Memory B cell (primary cell): Measurements from ENCODE around the gene DIPK1B.

Experiments used
- ATAC-seq: fragments of 150-1000 bp; cut with Tn5 transposase; 2 replicates; pipeline ENCODE4 v1.10.0; 2021; ENCODE audit warnings: low read depth, mild to moderate bottlenecking, moderate library complexity
- DNase-seq, 2 donors: peaks; one replicate each; pipeline ENCODE4 v3.0.0; 2022; ENCODE audit warnings: low spot score in 2 of 2
- H3K27ac Mint-ChIP-seq: one replicate; pipeline ENCODE4 v1.8.0; 2022; ENCODE audit warnings: mild to moderate bottlenecking, moderate library complexity, mixed read lengths
- H3K27me3 Mint-ChIP-seq: one replicate; pipeline ENCODE4 v1.8.0; 2022; ENCODE audit warnings: mixed read lengths
- H3K36me3 Mint-ChIP-seq: one replicate; pipeline ENCODE4 v1.8.0; 2022; ENCODE audit warnings: mild to moderate bottlenecking, mixed read lengths
- H3K4me1 Mint-ChIP-seq: one replicate; pipeline ENCODE4 v1.8.0; 2022; ENCODE audit warnings: mixed read lengths
- H3K4me3 Mint-ChIP-seq: one replicate; pipeline ENCODE4 v1.8.0; 2022; ENCODE audit warnings: mild to moderate bottlenecking, moderate library complexity, mixed read lengths
- H3K9me3 Mint-ChIP-seq: one replicate; pipeline ENCODE4 v1.8.0; 2022; ENCODE audit warnings: mixed read lengths

DIPK1B gene

GRCh38 chr9:136670576-136671253 is 41.7 kb upstream of the DIPK1B start:
- Mint-ChIP-seq H3K9me3 (no peaks in the 10 kb centered on the region), H3K36me3 (peaks cover 4% of the 10 kb centered on the region), H3K4me1 (peaks cover 5% of the 10 kb centered on the region), H3K27me3 (peaks cover 4% of the 10 kb centered on the region), H3K27ac (no peak overlapping the region), H3K4me3 (no peak overlapping the region)
- DNase-seq (no peak), ATAC-seq (no peak)

DNA sequence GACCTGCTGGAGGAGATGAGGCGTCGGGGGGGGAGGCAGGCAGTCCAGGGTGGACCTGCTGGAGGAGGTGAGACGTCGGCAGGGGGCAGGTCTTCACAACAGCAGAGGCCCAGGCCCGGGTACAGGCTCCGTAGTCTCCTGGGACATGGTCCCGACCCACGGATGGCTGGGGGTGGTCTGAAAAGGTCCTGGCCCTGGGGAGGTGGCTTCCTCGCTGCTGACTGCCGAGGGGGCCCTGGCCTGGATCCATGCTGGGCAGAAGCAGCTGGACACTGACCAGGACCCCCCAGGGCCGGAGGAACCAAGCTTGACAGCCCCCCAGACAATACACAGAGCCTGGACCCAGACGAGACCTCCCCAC is 41.1 kb upstream of the DIPK1B start:
- no peak overlapping the region for H3K4me3 Mint-ChIP-seq
- ATAC-seq = no peak

DNA sequence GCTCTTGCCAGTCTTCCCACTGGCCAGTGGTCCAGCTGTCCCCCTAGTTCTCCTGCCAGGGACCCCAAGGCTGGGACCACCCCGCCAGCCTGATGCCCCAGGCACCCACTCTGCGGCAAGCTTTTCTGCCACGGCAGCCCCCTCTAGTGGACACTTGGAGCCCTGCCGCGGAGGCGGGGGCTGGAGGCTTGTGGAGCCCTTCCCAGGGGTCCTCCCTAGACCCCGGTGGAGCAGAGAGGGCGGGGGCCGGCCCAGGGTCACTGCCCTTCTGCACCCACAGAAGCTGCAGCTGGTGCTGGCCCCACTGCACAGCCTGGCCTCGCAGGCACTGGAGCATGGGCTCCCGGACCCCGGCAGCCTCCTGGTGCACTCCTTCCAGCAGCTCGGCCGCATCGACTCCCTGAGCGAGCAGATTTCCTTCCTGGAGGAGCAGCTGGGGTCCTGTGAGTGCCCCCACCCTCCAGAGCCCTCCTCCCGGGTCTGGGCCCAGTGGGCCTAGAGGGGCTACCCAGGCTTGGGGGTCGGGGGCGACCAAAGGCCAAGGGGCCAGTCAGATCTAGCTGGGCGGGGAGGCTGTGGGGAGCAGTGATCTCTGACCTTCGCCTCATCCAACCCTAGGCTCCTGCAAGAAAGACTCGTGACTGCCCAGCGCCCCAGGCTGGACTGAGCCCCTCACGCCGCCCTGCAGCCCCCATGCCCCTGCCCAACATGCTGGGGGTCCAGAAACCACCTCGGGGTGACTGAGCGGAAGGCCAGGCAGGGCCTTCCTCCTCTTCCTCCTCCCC is 40.5 kb upstream of the DIPK1B start:
- DNase-seq = peak in 1 of 2 donors; percentile 48
- no peaks in the 10 kb centered on the region for H3K9me3 Mint-ChIP-seq
- peak; percentile 64 for ATAC-seq

More for the DNA sequence above, 41.1 kb upstream of the DIPK1B start:
- H3K36me3 Mint-ChIP-seq = peaks cover 4% of the 10 kb centered on the region
- peaks cover 5% of the 10 kb centered on the region for H3K4me1 Mint-ChIP-seq
- H3K27me3 Mint-ChIP-seq = peaks cover 4% of the 10 kb centered on the region
- H3K27ac Mint-ChIP-seq = no peak overlapping the region
- H3K9me3 Mint-ChIP-seq = no peaks in the 10 kb centered on the region
- DNase-seq = no peak

DNA sequence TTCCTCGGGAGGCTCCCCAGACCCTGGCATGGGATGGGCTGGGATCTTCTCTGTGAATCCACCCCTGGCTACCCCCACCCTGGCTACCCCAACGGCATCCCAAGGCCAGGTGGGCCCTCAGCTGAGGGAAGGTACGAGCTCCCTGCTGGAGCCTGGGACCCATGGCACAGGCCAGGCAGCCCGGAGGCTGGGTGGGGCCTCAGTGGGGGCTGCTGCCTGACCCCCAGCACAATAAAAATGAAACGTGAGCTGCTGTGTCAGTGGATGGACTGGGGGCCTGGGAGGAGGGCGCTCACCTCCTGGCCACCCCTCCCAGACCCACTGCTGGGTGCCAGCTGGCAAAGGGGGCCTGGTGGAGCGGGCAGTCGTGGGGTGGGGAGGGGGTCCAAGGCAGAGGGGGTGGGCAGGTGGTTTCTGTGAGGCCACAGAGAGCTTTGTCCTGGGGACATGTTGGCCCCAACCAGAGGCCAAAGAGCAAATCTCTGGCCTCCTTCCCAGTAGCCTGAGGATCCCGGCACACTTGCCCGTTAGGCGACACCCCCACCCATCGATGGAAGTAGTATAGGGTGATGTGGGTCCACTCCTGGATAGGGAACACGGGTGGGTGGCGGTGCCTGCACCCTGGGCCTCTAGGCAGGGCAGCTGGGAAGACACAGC is 39.8 kb upstream of the DIPK1B start:
- peaks cover 5% of the 10 kb centered on the region for H3K4me1 Mint-ChIP-seq
- H3K36me3 Mint-ChIP-seq = peaks cover 6% of the 10 kb centered on the region
- DNase-seq (no peak), ATAC-seq (no peak)
- no peaks in the 10 kb centered on the region for H3K9me3 Mint-ChIP-seq
- no peak overlapping the region for H3K4me3 Mint-ChIP-seq
- no peak overlapping the region for H3K27ac Mint-ChIP-seq
- H3K27me3 Mint-ChIP-seq = peaks cover 4% of the 10 kb centered on the region

More for the DNA sequence above, 40.5 kb upstream of the DIPK1B start:
- Mint-ChIP-seq H3K27me3 (peaks cover 4% of the 10 kb centered on the region), H3K36me3 (peaks cover 5% of the 10 kb centered on the region), H3K4me3 (no peak overlapping the region), H3K27ac (no peak overlapping the region), H3K4me1 (peaks cover 5% of the 10 kb centered on the region)

- Mint-ChIP-seq H3K4me3 (no peak overlapping the region), H3K9me3 (no peaks in the 10 kb centered on the region), H3K36me3 (peaks cover 6% of the 10 kb centered on the region), H3K27me3 (peaks cover 4% of the 10 kb centered on the region), H3K4me1 (peaks cover 5% of the 10 kb centered on the region), H3K27ac (no peak overlapping the region)
- DNase-seq = no peak
- ATAC-seq = no peak
Observed at GRCh38 chr9:136673088-136673974, 39.0 kb upstream of the DIPK1B start.

DNA sequence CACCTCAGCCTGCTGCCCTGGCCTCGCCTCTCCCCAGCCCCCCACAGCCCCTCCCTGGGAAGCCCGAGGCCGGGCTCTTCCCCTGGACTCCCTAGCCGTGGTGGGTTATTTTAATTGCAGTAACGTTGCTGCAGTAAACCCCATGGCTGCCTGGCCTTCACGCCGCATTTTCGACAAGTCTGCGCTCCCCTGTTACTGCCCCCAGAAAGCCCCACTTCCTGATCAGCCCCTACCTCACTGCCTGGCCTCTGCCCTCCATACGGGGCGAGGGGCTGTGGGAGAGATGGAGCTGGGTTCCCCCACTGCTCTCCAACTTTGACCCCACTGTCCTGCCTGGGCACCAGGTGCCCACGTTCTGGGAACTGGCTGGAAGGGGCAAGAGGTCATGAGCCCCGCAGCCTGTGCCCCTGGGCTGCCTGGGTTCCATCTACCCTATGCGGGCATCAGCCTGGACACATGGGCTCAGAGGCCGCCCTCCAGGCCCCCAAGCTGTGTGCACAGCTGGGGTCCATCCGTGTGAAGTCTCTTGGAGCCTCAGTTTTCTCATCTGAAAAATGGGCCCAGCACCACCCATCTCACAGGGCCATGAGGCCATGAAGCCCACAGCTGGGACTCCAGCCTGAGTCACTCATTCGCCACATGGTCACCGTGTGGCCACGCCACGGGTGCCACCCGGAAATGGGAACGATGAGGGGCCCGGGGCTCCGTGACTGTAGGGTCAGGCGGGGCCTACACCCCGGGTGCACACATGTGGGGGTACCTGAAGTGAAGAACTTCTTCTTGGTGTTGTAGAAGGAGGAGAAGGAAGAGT is 38.2 kb upstream of the DIPK1B start:
- ATAC-seq = no peak
- H3K27ac Mint-ChIP-seq = no peak overlapping the region

DNA sequence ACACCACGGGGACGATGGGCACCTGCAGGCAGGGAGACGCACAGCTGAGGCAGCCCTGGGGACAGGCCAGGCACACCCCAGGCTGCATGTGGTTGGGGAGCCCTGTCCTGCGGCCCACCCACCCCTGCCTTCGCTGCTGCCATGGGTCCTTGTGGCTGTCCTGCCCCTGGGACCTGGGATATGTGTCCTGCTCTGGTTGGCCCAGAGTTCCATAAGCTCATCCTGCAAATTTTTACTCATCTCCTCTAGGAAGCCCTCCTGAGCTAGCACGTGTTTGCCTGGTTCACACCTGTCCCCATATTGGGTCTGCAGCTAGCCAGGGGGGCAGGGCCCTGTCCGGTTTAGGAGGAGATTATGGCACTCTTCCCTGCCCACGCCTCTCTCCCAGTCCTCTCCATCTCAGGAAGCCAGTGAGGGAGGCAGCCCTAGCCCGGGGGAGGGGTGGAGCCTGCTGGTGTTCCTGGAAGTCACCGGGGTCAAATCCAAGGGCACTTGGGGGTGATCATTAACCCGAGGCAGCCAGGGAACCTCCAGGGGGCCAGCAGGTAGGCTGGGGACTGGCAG is 37.5 kb upstream of the DIPK1B start:
- peaks cover 6% of the 10 kb centered on the region for H3K36me3 Mint-ChIP-seq
- H3K4me1 Mint-ChIP-seq = peaks cover 2% of the 10 kb centered on the region
- no peak overlapping the region for H3K4me3 Mint-ChIP-seq
- no peak overlapping the region for H3K27ac Mint-ChIP-seq
- no peak for ATAC-seq
- peaks cover 2% of the 10 kb centered on the region for H3K27me3 Mint-ChIP-seq
- H3K9me3 Mint-ChIP-seq = no peaks in the 10 kb centered on the region
- no peak for DNase-seq

More for the DNA sequence above, 38.2 kb upstream of the DIPK1B start:
- H3K4me3 Mint-ChIP-seq = no peak overlapping the region
- H3K27me3 Mint-ChIP-seq = peaks cover 2% of the 10 kb centered on the region
- no peaks in the 10 kb centered on the region for H3K9me3 Mint-ChIP-seq
- peaks cover 2% of the 10 kb centered on the region for H3K4me1 Mint-ChIP-seq
- H3K36me3 Mint-ChIP-seq = peaks cover 6% of the 10 kb centered on the region
- DNase-seq = no peak

GRCh38 chr9:136675477-136676296 is 36.7 kb upstream of the DIPK1B start:
- H3K4me3 Mint-ChIP-seq = no peak overlapping the region
- no peak overlapping the region for H3K27ac Mint-ChIP-seq
- DNase-seq = no peak
- H3K9me3 Mint-ChIP-seq = no peaks in the 10 kb centered on the region
- ATAC-seq = no peak
- H3K27me3 Mint-ChIP-seq = peaks cover 2% of the 10 kb centered on the region
- H3K4me1 Mint-ChIP-seq = peaks cover 2% of the 10 kb centered on the region
- peaks cover 6% of the 10 kb centered on the region for H3K36me3 Mint-ChIP-seq

GRCh38 chr9:136676297-136676794 is 36.0 kb upstream of the DIPK1B start:
- peaks cover 6% of the 10 kb centered on the region for H3K36me3 Mint-ChIP-seq
- H3K4me3 Mint-ChIP-seq = no peak overlapping the region
- no peaks in the 10 kb centered on the region for H3K9me3 Mint-ChIP-seq
- ATAC-seq (no peak), DNase-seq (no peak)
- no peak overlapping the region for H3K27ac Mint-ChIP-seq
- H3K27me3 Mint-ChIP-seq = peaks cover 2% of the 10 kb centered on the region
- H3K4me1 Mint-ChIP-seq = peaks cover 2% of the 10 kb centered on the region

DNA sequence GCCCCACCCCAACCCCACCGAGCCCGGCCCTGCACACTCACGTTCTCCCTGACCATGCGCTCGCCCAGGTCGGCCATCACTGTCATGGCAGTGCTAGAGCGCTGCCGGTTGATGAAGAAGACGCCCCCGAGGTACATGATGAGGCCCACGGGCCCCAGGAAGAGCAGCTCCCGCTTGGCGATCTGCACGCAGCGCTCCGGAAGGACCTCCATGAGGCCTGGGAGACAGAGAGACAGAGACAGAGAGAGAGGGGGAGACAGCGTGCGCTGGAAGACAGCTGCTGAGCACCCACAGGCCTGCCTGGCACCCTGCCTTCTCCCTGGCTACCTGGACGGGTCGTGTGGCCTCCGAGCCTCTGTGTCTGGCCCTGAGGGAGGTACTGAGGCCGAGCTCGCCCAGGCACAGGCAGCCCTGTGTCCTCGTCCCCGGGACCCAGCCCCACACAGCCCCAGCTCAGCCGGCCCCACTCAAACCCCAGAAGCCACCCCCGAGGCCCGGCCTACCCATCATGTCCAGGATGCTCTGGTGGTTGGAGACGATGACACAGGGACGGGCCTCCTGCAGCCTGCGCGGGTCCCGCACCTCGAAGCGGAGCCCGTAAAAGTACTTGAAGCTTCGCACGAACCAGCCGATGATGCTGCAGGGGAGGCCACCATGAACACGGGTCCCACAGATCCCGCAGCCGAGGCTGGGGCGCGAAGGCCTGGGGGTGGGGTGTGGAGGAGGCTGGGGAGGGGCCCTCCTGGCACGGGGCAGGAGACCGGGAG is 35.3 kb upstream of the DIPK1B start:
- no peak for DNase-seq
- ATAC-seq = no peak
- H3K36me3 Mint-ChIP-seq = peaks cover 6% of the 10 kb centered on the region
- H3K4me3 Mint-ChIP-seq = no peak overlapping the region
- H3K4me1 Mint-ChIP-seq = no peaks in the 10 kb centered on the region
- no peaks in the 10 kb centered on the region for H3K9me3 Mint-ChIP-seq
- no peak overlapping the region for H3K27ac Mint-ChIP-seq
- no peaks in the 10 kb centered on the region for H3K27me3 Mint-ChIP-seq

- Mint-ChIP-seq H3K36me3 (peaks cover 6% of the 10 kb centered on the region), H3K4me1 (no peaks in the 10 kb centered on the region), H3K27me3 (no peaks in the 10 kb centered on the region), H3K4me3 (no peak overlapping the region), H3K9me3 (no peaks in the 10 kb centered on the region), H3K27ac (no peak overlapping the region)
- ATAC-seq (no peak), DNase-seq (no peak)
Observed at GRCh38 chr9:136678034-136678433, 34.3 kb upstream of the DIPK1B start.
